Stimulated activated CD8-positive, alpha-beta memory T cell treated with anti-CD3 and anti-CD28 coated beads, Interleukin-7, amount 100 ng/mL, for 4 hours (primary cell): ENCODE measurements around the gene GAPDHS.

Experiments
- DNase-seq, 2 donors: peaks; one replicate each; pipeline ENCODE4 v3.0.0-alpha.2; 2020; ENCODE audit warnings: low read depth in 2 of 2

GAPDHS gene

GRCh38 chr19:35533201-35533821 lies at the start of gene GAPDHS:
Gene GAPDHS, plus strand, starts transcription at chr19:35533456. Its CDS starts 72 bp downstream, at chr19:35533528.
- DNase-seq = no peak

GRCh38 chr19:35484252-35485036 lies 48.8 kb upstream of the GAPDHS start:
- no peak for DNase-seq

- DNase-seq = no peak
These were observed 47.0 kb upstream of the GAPDHS start for GRCh38 chr19:35486268-35486708.

- DNase-seq = no peak
These were observed 45.5 kb upstream of the GAPDHS start for GRCh38 chr19:35487656-35488182.

GRCh38 chr19:35488677-35489076 lies 44.6 kb upstream of the GAPDHS start:
- no peak for DNase-seq

GRCh38 chr19:35490364-35490763 lies 42.9 kb upstream of the GAPDHS start, which contains the start of gene KRTDAP:
Gene KRTDAP, minus strand, starts transcription at chr19:35490464. Its CDS starts 22 bp downstream, at chr19:35490442.
- no peak for DNase-seq

GRCh38 chr19:35491836-35492360 lies 41.4 kb upstream of the GAPDHS start:
- DNase-seq = no peak

- no peak for DNase-seq
These were observed 39.3 kb upstream of the GAPDHS start for GRCh38 chr19:35493971-35494370.

- DNase-seq = peak; percentile 82 to 84
These were observed 37.9 kb upstream of the GAPDHS start for GRCh38 chr19:35495107-35496064.

- DNase-seq = no peak
These were observed 35.9 kb upstream of the GAPDHS start for GRCh38 chr19:35497406-35497805.

- DNase-seq = no peak
These were observed 35.0 kb upstream of the GAPDHS start for GRCh38 chr19:35498220-35498619.

GRCh38 chr19:35498984-35499527 lies 34.2 kb upstream of the GAPDHS start:
- no peak for DNase-seq

GRCh38 chr19:35500611-35501010 lies 32.6 kb upstream of the GAPDHS start:
- DNase-seq = no peak

GRCh38 chr19:35501684-35502083 lies 31.6 kb upstream of the GAPDHS start:
- no peak for DNase-seq

GRCh38 chr19:35502751-35503150 lies 30.5 kb upstream of the GAPDHS start:
- DNase-seq = no peak

GRCh38 chr19:35506011-35506410 lies 27.2 kb upstream of the GAPDHS start:
- DNase-seq = no peak

GRCh38 chr19:35507561-35507960 lies 25.7 kb upstream of the GAPDHS start:
- no peak for DNase-seq

GRCh38 chr19:35508129-35508528 lies 25.1 kb upstream of the GAPDHS start:
- no peak for DNase-seq

- peak; percentile 20 to 30 for DNase-seq
These were observed 24.1 kb upstream of the GAPDHS start for GRCh38 chr19:35509018-35509652.

GRCh38 chr19:35509861-35510625 lies 23.2 kb upstream of the GAPDHS start:
- peak; percentile 32 to 57 for DNase-seq
